ENCODE results near the gene KRT33B.

- TF ChIP-seq CTCF (IDR thresholded peaks at IDR 0.05) (no peak), REST (IDR thresholded peaks at IDR 0.05; ENCODE audit: insufficient read depth in 1 of 2, low read depth in 2 of 2, low read length in 1 of 2) (no peak), SIN3A (IDR thresholded peaks at IDR 0.05; ENCODE audit: borderline replicate concordance, insufficient read depth, low read depth, low read length) (no peak)
Measured at GRCh38 chr17:41411072-41411840, 41.6 kb upstream of the KRT33B start.

Data from Panc1 (cell line).